Thoracic aorta (tissue), 2 donors: Measurements from ENCODE around the gene COL11A1. TPM values are rescaled to one million over a fixed set of nuclear protein-coding genes. Genes with fewer than 3 reads are reported as not detected.

ENCODE experiments used
- ATAC-seq: fragments of 150-250 bp; one replicate; pipeline ENCODE4 v1.8.0; 2017; ENCODE audit warnings: low read depth; ENCODE audit not compliant: insufficient number of reproducible peaks, low FRiP score
- DNase-seq: peaks from one replicate; pipeline ENCODE4 v3.0.0-alpha.2; 2020; ENCODE audit warnings: low spot score
- H3K27ac ChIP-seq, 2 donors: fragments of 200-600 bp; sonication (generic); 1 replicate in 1 of 2; 2 replicates in 1 of 2; pipeline ENCODE4 v1.5.1; 2016; ENCODE audit warnings: mild to moderate bottlenecking in 2 of 2, moderate library complexity in 2 of 2
- H3K27me3 ChIP-seq: fragments of 200-600 bp; sonication (generic); replicated peaks from 2 replicates; pipeline ENCODE4 v1.6.0; 2016; ENCODE audit warnings: mild to moderate bottlenecking; ENCODE audit not compliant: insufficient read depth
- H3K36me3 ChIP-seq: fragments of 200-600 bp; sonication (generic); one replicate; pipeline ENCODE4 v1.5.1; 2016
- H3K4me1 ChIP-seq, 2 donors: fragments of 200-600 bp; sonication (generic); 1 replicate in 1 of 2; 2 replicates in 1 of 2; pipeline versions ENCODE4 v1.5.1 to v1.6.0; 2016; ENCODE audit warnings: low read depth in 2 of 2, mild to moderate bottlenecking in 1 of 2; ENCODE audit not compliant: control insufficient read depth in 1 of 2
- H3K4me3 ChIP-seq: fragments of 200-600 bp; sonication (generic); 2 replicates; pipeline ENCODE4 v1.5.1; 2016; ENCODE audit warnings: mild to moderate bottlenecking
- H3K9me3 ChIP-seq: fragments of 200-600 bp; sonication (generic); 2 replicates; pipeline ENCODE4 v1.5.1; 2016
- total RNA-seq, 2 donors: library from RNA; depleted of rRNA; stranded (reverse); fragments of >200 nt; gene quantifications; one replicate each; pipeline versions ENCODE4 v1.1.0 to v1.2.3, GENCODE V29; 2016
- TF ChIP-seq, protein P1 (sequence below): fragments of 200-600 bp; sonication (generic); IDR thresholded peaks from one replicate; pipeline ENCODE4 v1.5.1; 2019; ENCODE audit warnings: antibody characterized with exemption

COL11A1 gene
- total RNA-seq, 2 donors from 2014 or later = 0.07 TPM; not detected in 1

DNA sequence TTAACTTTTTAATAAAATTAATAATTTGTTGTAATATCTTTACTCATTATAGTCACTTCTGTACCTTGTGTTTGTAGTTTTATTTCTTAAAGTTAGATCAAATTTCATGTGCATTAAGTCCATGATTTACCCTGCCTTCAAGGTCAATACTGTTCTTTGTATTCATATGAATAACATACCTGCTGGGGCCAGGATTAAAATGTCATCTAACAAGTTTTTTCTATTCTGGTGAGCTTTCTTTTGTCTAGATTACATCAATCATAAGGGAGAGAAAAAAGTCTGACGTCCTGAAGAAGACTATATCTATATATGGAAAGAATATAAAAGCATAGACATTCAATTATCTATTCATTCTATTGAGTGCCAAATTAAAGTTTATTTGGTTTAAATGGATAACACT, 232.6 kb downstream of the COL11A1 start:
- no peaks in the 10 kb centered on the region for H3K4me1 ChIP-seq
- H3K9me3 ChIP-seq = no peaks in the 10 kb centered on the region
- no peaks in the 10 kb centered on the region for H3K36me3 ChIP-seq
- ATAC-seq (no peak), DNase-seq (no peak)
- no peak overlapping the region for H3K4me3 ChIP-seq
- no peaks in the 10 kb centered on the region for H3K27me3 ChIP-seq
- TF ChIP-seq, protein P1, sequence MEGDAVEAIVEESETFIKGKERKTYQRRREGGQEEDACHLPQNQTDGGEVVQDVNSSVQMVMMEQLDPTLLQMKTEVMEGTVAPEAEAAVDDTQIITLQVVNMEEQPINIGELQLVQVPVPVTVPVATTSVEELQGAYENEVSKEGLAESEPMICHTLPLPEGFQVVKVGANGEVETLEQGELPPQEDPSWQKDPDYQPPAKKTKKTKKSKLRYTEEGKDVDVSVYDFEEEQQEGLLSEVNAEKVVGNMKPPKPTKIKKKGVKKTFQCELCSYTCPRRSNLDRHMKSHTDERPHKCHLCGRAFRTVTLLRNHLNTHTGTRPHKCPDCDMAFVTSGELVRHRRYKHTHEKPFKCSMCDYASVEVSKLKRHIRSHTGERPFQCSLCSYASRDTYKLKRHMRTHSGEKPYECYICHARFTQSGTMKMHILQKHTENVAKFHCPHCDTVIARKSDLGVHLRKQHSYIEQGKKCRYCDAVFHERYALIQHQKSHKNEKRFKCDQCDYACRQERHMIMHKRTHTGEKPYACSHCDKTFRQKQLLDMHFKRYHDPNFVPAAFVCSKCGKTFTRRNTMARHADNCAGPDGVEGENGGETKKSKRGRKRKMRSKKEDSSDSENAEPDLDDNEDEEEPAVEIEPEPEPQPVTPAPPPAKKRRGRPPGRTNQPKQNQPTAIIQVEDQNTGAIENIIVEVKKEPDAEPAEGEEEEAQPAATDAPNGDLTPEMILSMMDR = no peak
- H3K27ac ChIP-seq = no peak overlapping the region

DNA sequence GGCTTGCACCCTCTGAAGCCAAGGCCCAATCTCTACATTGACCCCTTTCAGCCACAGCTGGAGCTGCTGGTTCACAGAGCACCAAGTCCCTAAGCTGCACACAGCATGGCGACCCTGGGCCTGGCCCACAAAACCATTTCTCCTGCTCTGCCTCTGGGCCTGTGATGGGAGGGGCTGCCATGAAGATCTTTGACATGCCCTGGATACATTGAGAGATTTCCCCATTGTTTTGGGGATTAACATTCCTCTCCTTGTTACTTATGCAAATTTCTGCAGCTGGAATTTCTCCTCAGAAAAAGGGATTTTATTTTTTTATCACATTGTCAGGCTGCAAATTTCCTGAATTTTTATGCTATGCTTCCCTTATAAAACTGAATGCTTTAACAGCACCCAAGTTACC, 235.8 kb downstream of the COL11A1 start:
- H3K4me1 ChIP-seq = no peaks in the 10 kb centered on the region
- DNase-seq = no peak
- TF ChIP-seq, protein P1 = no peak
- H3K36me3 ChIP-seq = no peaks in the 10 kb centered on the region
- ATAC-seq = no peak
- no peaks in the 10 kb centered on the region for H3K27me3 ChIP-seq
- H3K27ac ChIP-seq = no peak overlapping the region
- H3K9me3 ChIP-seq = no peaks in the 10 kb centered on the region
- H3K4me3 ChIP-seq = no peak overlapping the region

DNA sequence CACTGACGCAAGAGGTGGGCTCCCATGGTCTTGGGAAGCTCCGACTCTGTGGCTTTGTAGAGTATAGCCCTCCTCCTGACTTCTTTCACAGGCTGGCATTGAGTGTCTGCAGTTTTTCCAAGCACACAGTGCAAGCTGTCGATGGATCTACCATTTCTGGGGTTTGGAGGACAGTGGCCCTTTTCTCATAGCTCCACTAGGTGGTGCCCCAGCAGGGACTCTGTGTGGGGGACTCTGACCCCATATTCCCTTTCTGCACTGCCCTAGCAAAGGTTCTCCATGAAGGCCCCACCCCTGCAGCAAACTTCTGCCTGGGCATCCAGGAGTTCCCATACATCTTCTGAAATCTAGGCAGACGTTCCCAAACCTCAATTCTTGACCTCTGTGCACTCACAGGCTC, 236.2 kb downstream of the COL11A1 start:
- ATAC-seq (no peak), DNase-seq (no peak)
- H3K27ac ChIP-seq = no peak overlapping the region
- H3K9me3 ChIP-seq = no peaks in the 10 kb centered on the region
- TF ChIP-seq, protein P1 = no peak
- H3K4me3 ChIP-seq = no peak overlapping the region
- H3K4me1 ChIP-seq = no peaks in the 10 kb centered on the region
- no peaks in the 10 kb centered on the region for H3K36me3 ChIP-seq
- no peaks in the 10 kb centered on the region for H3K27me3 ChIP-seq

DNA sequence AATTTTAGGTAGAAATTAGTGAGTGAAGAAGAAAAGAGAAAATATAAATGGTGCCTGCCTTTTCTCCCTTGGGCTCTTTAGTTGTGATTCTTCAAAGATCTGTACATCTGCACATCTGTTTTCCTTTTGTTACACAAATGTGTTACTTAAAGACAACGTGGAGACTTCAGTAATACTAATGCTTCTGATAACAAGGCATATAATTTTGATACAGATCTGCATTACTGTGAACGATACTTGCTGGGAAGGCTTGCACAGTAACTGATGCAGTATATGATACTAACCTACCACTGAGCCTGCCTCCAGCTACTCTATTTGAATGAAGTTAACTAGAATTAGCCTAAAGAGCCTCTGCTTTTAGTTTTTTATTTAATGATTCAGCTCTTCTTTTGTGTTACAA, 244.6 kb downstream of the COL11A1 start:
- DNase-seq = no peak
- TF ChIP-seq, protein P1 = no peak
- Histone ChIP-seq H3K4me3 (no peak overlapping the region), H3K27ac (no peak overlapping the region), H3K36me3 (no peaks in the 10 kb centered on the region), H3K4me1 (no peaks in the 10 kb centered on the region), H3K9me3 (no peaks in the 10 kb centered on the region), H3K27me3 (no peaks in the 10 kb centered on the region)
- no peak for ATAC-seq

GRCh38 chr1:102861247-102861646, 247.1 kb downstream of the COL11A1 start:
- TF ChIP-seq, protein P1 = no peak
- no peaks in the 10 kb centered on the region for H3K36me3 ChIP-seq
- no peaks in the 10 kb centered on the region for H3K4me1 ChIP-seq
- H3K9me3 ChIP-seq = no peaks in the 10 kb centered on the region
- H3K4me3 ChIP-seq = no peak overlapping the region
- DNase-seq = no peak
- ATAC-seq = no peak
- no peak overlapping the region for H3K27ac ChIP-seq
- H3K27me3 ChIP-seq = no peaks in the 10 kb centered on the region
